ENCODE measurements around the gene VRK1. TPM values are rescaled to one million over a fixed set of nuclear protein-coding genes. Genes with fewer than 3 reads are reported as not detected.

The VRK1 gene
- polyA plus RNA-seq, 3 donors, result 5.5 to 14.3 (median 13.2) TPM

DNA sequence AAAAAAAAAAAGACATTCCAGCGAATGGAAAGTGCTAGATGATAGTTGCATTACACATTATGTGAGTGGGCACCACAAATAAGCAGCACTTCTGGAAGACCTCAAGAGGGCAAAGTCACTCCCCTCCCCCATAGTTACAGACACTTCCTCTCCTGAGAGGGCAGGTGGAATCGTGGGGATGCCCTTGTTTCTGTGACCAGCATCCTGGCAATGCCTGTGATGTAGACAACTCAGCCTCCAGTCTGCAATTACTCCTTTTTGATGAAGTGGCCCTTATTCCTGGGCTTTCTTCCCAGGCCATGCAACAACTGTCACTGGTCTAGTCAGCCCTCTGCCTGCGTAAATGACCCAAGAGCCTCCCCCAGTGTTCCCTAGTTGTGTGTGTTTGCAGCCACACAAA lies 104.8 kb downstream of the VRK1 start:
- H3K36me3 Mint-ChIP-seq, result peaks cover 5 to 6% of the 10 kb centered on the region in 2 donors
- no peak overlapping the region for H3K27ac Mint-ChIP-seq
- no peak for TF ChIP-seq CTCF (IDR thresholded peaks at IDR 0.05)

GRCh38 chr14:96903444-96904023 lies 106.4 kb downstream of the VRK1 start:
- TF ChIP-seq CTCF (IDR thresholded peaks at IDR 0.05), result no peak
- WGBS (ENCODE audit: insufficient coverage), result 97% methylated on average over 3 of the region's 8 CpGs
- H3K4me1 ChIP-seq (ENCODE audit: control insufficient read depth in 1 of 2, insufficient read depth in 2 of 2, low read length in 2 of 2), result peaks cover 49 to 53% of the 10 kb centered on the region in 2 donors
- no peak for DNase-seq
- H3K9me3 Mint-ChIP-seq, result peaks cover 2 to 7% (median 4%) of the 10 kb centered on the region in 7 donors
- H3K4me3 Mint-ChIP-seq, result no peak overlapping the region
- peaks cover 54% of the 10 kb centered on the region for H3K4me1 Mint-ChIP-seq
- H3K36me3 ChIP-seq (replicated peaks in 1 of 2; ENCODE audit: control insufficient read depth in 1 of 2, insufficient read depth in 2 of 2, low read length in 2 of 2), result no peaks in the 10 kb centered on the region
- H3K79me2 ChIP-seq (ENCODE audit: insufficient read depth, low read length), result no peaks in the 10 kb centered on the region
- no peaks in the 10 kb centered on the region for H3K27me3 ChIP-seq (ENCODE audit: control insufficient read depth in 2 of 2, insufficient read depth in 2 of 2, low read length in 2 of 2)
- H3K9me3 ChIP-seq (replicated peaks in 1 of 2; ENCODE audit: control insufficient read depth in 1 of 2, insufficient read depth in 1 of 2, low read length in 2 of 2), result peaks cover 2 to 3% of the 10 kb centered on the region in 2 donors
- H3K4me2 ChIP-seq (replicated peaks; ENCODE audit: extremely low read depth, low read length, poor library complexity, severe bottlenecking), result no peak overlapping the region
- H4K20me1 ChIP-seq (ENCODE audit: insufficient read depth, low read length), result no peaks in the 10 kb centered on the region
- H3K36me3 Mint-ChIP-seq, result peaks cover 1 to 5% of the 10 kb centered on the region in 2 donors
- intact Hi-C loops (cut with micrococcal nuclease), result no loop called here
- no peak overlapping the region for H3K27ac ChIP-seq (ENCODE audit: low read depth in 1 of 2, low read length in 2 of 2)
- no peak overlapping the region for H3K9ac ChIP-seq (ENCODE audit: insufficient read depth, low read length, poor library complexity, severe bottlenecking)
- H3K4me3 ChIP-seq (replicated peaks in 1 of 3; ENCODE audit: low read depth in 2 of 3, low read length in 3 of 3), result no peak overlapping the region
- peak overlapping the region in 3 of 7 donors; percentile 26 to 74 (median 38) for H3K27ac Mint-ChIP-seq
- no peak overlapping the region for H2AFZ ChIP-seq (ENCODE audit: insufficient read depth, low read depth, low read length, poor library complexity, severe bottlenecking)
- peaks cover 0 to 3% (median 1%) of the 10 kb centered on the region in 3 donors for H3K27me3 Mint-ChIP-seq (ENCODE audit: low read depth in 3 of 3)

More for the DNA sequence above, 104.8 kb downstream of the VRK1 start:
- H3K9me3 Mint-ChIP-seq, result peaks cover 0 to 2% (median 0%) of the 10 kb centered on the region in 7 donors
- H3K9ac ChIP-seq (ENCODE audit: insufficient read depth, low read length, poor library complexity, severe bottlenecking), result no peak overlapping the region
- H3K27me3 Mint-ChIP-seq (ENCODE audit: low read depth in 3 of 3), result peaks cover 0 to 1% (median 1%) of the 10 kb centered on the region in 3 donors
- DNase-seq, result no peak
- no peaks in the 10 kb centered on the region for H3K27me3 ChIP-seq (ENCODE audit: control insufficient read depth in 2 of 2, insufficient read depth in 2 of 2, low read length in 2 of 2)
- H3K4me3 Mint-ChIP-seq, result no peak overlapping the region
- H3K4me1 Mint-ChIP-seq, result peaks cover 42% of the 10 kb centered on the region
- H3K9me3 ChIP-seq (replicated peaks in 1 of 2; ENCODE audit: control insufficient read depth in 1 of 2, insufficient read depth in 1 of 2, low read length in 2 of 2), result no peaks in the 10 kb centered on the region
- H3K4me3 ChIP-seq (replicated peaks in 1 of 3; ENCODE audit: low read depth in 2 of 3, low read length in 3 of 3), result no peak overlapping the region
- no peak overlapping the region for H3K4me2 ChIP-seq (replicated peaks; ENCODE audit: extremely low read depth, low read length, poor library complexity, severe bottlenecking)
- H2AFZ ChIP-seq (ENCODE audit: insufficient read depth, low read depth, low read length, poor library complexity, severe bottlenecking), result no peak overlapping the region
- H3K36me3 ChIP-seq (replicated peaks in 1 of 2; ENCODE audit: control insufficient read depth in 1 of 2, insufficient read depth in 2 of 2, low read length in 2 of 2), result no peaks in the 10 kb centered on the region
- WGBS (ENCODE audit: insufficient coverage), result 100% methylated on average over 2 of the region's 3 CpGs
- H4K20me1 ChIP-seq (ENCODE audit: insufficient read depth, low read length), result no peaks in the 10 kb centered on the region
- H3K4me1 ChIP-seq (ENCODE audit: control insufficient read depth in 1 of 2, insufficient read depth in 2 of 2, low read length in 2 of 2), result peaks cover 44 to 46% of the 10 kb centered on the region in 2 donors
- intact Hi-C loops (cut with micrococcal nuclease), result no loop called here
- H3K27ac ChIP-seq (ENCODE audit: low read depth in 1 of 2, low read length in 2 of 2), result no peak overlapping the region
- no peaks in the 10 kb centered on the region for H3K79me2 ChIP-seq (ENCODE audit: insufficient read depth, low read length)

Data from CD14-positive monocyte (primary cell).